OCI-LY3 (cell line): ENCODE data around the gene CD40LG.

Experiments
- EZH2phosphoT487 ChIP-seq: fragments of 200-600 bp; shearing (Covaris generic); IDR thresholded peaks from 2 replicates; pipeline ENCODE4 v1.6.1; 2018; ENCODE audit warnings: antibody characterized with exemption, mixed run types, low read depth
- TF ChIP-seq, protein P1 (sequence below): fragments of 200-600, 300-600 bp; sonication (generic); IDR thresholded peaks from 2 replicates; pipeline ENCODE4 v1.5.1; 2014; ENCODE audit warnings: antibody characterized with exemption, low read length, low read depth

DNA sequence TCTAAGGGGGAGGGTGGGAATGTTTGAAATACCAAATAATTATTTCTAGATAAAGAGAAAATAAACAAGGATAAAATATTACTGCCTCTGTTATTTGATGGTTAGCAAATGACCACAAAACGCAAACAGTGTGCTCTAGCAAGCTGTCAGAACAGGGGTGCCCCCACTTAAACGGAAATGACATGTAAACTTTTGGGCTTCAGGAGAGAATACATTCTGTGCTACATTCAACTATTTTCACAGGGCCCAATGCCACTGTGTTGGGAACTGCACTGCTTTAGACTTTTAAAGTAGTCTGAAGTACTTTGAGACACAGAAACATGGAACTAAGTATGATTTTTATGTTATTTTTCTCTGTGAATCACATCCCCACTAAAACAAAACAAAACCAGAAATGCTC, 14.1 kb downstream of the CD40LG start:
- TF ChIP-seq, protein P1, sequence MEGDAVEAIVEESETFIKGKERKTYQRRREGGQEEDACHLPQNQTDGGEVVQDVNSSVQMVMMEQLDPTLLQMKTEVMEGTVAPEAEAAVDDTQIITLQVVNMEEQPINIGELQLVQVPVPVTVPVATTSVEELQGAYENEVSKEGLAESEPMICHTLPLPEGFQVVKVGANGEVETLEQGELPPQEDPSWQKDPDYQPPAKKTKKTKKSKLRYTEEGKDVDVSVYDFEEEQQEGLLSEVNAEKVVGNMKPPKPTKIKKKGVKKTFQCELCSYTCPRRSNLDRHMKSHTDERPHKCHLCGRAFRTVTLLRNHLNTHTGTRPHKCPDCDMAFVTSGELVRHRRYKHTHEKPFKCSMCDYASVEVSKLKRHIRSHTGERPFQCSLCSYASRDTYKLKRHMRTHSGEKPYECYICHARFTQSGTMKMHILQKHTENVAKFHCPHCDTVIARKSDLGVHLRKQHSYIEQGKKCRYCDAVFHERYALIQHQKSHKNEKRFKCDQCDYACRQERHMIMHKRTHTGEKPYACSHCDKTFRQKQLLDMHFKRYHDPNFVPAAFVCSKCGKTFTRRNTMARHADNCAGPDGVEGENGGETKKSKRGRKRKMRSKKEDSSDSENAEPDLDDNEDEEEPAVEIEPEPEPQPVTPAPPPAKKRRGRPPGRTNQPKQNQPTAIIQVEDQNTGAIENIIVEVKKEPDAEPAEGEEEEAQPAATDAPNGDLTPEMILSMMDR: no peak
- no peak for TF ChIP-seq EZH2phosphoT487
